GM12892 (cell line): Measurements from ENCODE around the gene THADA.

Source experiments
- POLR2A ChIP-seq: IDR thresholded peaks from 2 replicates; pipeline ENCODE4 v1.6.1; 2011; ENCODE audit warnings: low read depth, low read length, control low read depth
- POLR2AphosphoS5 ChIP-seq: IDR thresholded peaks from 2 replicates; pipeline ENCODE4 v1.6.1; 2011; ENCODE audit warnings: low read depth, low read length, control low read depth
- TAF1 ChIP-seq: IDR thresholded peaks from 2 replicates; pipeline ENCODE4 v1.6.1; 2011; ENCODE audit warnings: low read depth, mild to moderate bottlenecking, control low read depth, low read length, borderline replicate concordance

DNA sequence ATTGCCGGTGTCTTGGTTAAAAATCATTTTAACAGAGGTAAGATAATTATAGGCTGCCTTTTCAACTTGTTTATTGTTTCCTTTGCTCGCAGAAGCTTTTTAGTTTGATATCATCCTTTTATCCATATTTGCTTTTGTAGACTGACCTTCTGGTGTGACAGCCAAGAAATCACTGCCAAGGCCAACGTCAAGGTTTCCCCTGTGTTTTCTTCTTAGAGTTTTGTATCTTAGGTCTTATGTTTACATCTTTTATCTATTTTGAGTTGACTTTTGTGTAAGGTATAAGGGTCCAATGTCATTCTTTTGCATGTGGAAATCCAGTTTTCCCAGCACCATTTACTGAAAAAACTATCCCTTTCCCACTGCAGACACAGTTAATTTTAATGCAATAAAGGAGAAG is 240.4 kb downstream of the THADA start:
- TF ChIP-seq POLR2A (no peak), TAF1 (no peak), POLR2AphosphoS5 (no peak)
